ENCODE measurements around the gene TMEM164.

DNA sequence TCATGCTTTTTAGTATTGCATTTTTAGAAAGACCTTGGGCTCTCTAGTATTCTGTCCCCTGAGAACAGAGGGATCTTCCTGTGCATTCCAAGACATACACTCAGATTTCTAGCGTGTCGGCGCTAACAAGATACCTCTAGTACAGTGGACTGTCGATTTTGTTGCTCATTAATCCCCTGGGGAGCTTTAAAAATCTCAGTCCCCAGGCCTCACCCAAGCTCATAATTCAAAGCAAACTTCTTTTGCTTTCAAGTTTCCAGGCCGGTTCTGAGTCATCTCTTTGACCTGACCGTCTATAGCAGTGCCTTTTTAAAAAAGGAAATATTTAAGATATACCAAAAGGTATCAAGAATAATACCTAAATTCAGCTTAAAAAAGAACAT is 178.0 kb downstream of the TMEM164 start:
- TF ChIP-seq, protein P1, sequence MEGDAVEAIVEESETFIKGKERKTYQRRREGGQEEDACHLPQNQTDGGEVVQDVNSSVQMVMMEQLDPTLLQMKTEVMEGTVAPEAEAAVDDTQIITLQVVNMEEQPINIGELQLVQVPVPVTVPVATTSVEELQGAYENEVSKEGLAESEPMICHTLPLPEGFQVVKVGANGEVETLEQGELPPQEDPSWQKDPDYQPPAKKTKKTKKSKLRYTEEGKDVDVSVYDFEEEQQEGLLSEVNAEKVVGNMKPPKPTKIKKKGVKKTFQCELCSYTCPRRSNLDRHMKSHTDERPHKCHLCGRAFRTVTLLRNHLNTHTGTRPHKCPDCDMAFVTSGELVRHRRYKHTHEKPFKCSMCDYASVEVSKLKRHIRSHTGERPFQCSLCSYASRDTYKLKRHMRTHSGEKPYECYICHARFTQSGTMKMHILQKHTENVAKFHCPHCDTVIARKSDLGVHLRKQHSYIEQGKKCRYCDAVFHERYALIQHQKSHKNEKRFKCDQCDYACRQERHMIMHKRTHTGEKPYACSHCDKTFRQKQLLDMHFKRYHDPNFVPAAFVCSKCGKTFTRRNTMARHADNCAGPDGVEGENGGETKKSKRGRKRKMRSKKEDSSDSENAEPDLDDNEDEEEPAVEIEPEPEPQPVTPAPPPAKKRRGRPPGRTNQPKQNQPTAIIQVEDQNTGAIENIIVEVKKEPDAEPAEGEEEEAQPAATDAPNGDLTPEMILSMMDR (IDR thresholded peaks at IDR 0.05) = no peak
- TF ChIP-seq POLR2A (IDR thresholded peaks at IDR 0.05) = no peak

Measured in heart left ventricle (tissue), 13 donors.